GM19193 (cell line): ENCODE results near the gene MLXIP.

ENCODE experiments used
- POLR2A ChIP-seq: IDR thresholded peaks from 4 replicates; pipeline ENCODE4 v1.6.1; 2011; ENCODE audit not compliant: insufficient read depth, insufficient read length; ENCODE audit errors: extremely low read depth

Gene MLXIP

DNA sequence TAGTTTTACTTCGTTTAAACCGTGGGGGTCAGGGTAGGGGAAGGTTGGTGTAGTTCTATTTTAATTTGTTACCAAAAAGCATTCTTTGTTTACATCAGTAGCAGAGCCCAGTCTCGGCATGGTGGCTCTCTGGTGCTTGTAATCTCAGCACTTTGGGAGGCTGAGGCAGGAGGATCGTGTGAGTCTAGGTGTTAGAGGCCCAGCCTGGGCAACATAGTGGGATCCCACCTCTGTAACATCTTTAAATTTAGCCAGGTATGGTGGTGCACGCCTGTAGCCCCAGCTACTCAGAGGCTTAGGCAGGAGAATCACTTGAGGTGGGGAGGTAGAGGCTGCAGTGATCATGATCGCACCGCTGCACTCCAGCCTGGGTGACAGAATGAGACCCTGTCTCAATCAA, 106.5 kb downstream of the MLXIP start:
- no peak for TF ChIP-seq POLR2A

DNA sequence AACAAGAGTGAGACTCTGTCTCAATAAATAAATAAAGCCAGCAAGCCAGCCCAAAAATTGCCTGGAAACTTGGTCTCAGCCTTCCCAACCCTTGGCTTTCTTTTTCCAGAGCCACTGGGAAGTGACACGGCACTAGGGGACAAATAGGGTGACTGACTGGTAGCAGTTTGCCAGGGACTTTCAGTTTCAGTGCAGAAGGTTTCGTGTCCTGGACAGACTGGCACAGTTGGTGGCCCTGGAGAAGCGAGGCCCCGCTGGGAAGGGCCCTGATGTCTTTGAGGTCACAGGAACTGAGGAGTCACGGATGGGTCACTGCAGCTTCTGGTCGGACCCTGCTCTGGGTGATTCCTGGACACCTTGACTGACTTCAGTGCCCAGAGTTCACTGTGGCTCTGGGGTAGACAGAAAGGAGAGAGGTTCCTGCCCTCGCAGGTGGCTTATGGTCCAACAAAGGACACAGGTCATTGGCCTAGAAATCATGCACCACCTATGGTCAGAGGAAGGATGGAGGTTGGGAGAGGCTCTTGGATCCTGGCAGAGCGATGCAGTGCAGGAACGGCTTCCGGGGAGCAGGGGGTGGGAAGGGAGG, 107.0 kb downstream of the MLXIP start:
- no peak for TF ChIP-seq POLR2A

DNA sequence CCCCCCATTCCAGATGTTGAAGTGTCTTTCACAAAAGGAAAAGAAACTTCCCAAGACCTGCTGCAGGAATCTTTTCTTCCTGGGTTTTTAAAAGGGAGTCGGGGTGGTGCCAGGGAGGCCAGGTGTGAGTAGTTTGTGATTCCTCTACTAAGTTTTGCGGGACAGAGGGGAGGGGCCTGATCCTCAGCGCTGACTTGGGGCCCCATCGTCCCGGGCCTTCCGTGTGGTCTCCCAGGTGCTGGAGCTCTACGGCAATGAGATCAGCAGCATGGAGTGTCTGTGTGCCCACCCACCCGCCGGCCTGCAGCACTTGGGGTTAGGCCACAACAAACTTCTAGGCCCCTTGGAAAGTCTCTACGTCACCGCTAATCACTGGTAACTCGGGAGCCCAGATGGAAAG, 108.9 kb downstream of the MLXIP start:
- no peak for TF ChIP-seq POLR2A

DNA sequence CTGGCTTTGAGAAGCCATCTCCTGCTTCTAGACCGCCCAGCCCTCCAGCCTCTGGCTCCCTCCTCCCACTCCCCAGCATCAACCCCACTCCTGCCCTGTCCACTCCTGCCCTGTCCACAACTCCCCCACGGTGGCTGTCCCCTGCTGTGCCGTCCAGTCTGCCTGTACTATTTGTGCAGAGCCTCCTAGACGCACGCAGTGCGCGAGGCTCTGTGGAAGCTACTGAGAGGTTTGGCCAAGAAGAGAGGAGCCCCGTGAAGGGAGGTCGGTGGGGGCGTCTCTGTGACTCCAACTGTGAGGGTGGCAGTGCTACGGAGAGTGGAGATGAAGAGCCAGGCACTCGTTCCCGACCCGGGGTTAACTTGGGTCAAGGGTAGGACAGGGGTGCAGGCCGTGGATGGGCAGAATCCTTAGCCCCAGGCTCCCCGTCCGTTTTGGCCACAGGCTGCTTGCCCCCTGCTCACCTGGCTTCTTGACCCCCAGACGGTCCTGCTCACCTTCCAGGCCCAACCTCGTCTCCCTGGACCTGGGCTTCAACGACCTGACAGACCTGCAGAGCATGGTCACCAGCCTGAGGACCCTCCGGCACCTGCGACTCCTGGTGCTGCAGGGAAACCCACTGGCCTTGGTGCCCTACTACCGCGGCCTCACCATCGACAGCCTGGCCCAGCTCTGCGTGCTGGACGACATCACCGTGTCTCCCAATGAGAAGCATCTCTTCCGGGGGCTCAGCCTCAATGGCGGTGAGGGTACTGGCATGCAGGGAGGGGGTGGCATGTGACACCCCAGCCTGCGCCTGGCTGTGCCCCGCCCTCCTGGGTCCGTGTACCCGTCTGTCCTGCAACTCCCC, 111.3 kb downstream of the MLXIP start:
- no peak for TF ChIP-seq POLR2A

DNA sequence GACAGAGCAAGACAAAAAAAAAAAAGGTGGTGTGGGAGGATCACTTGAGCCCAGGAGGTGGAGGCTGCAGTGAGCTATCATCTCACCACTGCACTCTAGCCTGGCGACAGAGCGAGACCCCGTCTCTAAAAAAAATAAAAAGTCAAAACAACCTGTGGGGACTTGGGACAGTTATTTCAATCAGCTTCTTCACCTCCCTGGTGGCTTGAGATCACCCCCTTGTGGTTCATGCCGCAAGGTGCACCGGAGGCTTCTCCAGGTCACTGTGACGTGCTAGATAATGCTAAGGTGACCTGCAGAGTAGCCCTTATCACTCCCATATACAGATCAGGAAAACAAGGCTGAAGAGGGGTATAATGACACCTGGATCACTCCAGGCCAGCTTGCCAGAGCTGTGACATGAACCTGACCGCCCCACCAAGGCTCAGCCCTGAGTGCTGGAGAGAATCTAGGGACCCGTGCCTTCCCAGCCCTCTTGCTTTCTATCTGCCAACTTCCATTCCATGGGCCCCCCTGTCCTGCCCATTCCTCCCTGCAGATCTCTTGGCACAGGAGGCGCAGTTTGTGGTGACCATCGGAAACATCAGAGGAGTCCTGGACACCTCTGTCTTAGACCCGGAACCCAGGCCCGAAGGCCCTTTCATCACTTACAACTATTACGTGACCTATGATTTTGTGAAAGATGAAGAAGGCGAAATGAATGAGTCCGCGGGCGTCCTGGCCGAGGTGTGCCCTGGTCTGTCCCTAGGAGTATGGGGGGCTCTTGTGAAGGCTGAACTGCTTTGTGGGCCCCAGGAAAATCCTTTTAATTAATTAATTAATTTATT, 112.5 kb downstream of the MLXIP start:
- no peak for TF ChIP-seq POLR2A

- no peak for TF ChIP-seq POLR2A
Measured at GRCh38 chr12:122192441-122192840, 113.9 kb downstream of the MLXIP start.

- TF ChIP-seq POLR2A, result no peak
Measured at GRCh38 chr12:122194804-122195203, 116.2 kb downstream of the MLXIP start.

GRCh38 chr12:122195405-122195804, 116.8 kb downstream of the MLXIP start:
- TF ChIP-seq POLR2A, result no peak
